Measurements from ENCODE around the gene TMEM131. TPM values are rescaled to one million over a fixed set of nuclear protein-coding genes. Genes with fewer than 3 reads are reported as not detected.
A peak's percentile ranks its signal among the peaks of the same experiment; 100 is the strongest.

TMEM131 gene
- total and polyA plus RNA-seq, 10 of the 15 experiments (the other 5 are each of a cell fraction or from before 2014, with no cell fraction given): 6.0 to 48.2 (median 23.2) TPM

DNA sequence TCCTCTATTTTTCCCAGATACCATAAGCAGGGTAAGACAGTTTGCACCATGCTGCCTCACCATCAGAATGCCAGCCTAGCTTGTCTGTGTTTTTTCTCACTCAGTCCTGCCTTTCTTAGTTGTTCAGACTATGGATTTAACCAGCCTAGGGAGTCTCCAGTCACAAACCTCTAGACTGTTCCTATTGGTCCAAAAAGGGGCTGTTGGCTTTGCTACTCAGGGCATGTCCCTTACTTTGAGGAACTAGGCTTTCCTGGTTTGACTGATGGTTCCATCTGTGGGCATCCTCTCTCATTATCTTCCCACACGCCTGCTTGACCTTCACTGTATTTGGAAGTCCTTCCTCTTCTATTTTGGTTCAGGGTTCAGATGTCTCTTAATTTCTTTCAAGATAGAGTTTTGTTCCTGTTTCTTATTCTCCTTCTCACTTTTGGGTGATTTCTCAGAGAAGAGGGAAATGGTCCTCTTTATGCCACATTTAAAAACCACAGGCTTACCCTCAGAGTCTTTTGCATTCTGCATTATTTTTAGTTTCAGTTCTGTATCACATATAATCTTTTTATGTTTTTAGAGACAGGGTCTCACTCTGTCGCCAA, 31.3 kb upstream of the TMEM131 start (continued):
- peak; percentile 86 for TF ChIP-seq ATF7 (IDR thresholded peaks at IDR 0.05; ENCODE audit: low read depth)
- peak; percentile 72; the same call in 1 of the 2 replicates for TF ChIP-seq TCF12 (IDR thresholded peaks at IDR 0.05; ENCODE audit: low read depth, low read length)
- TF ChIP-seq BCL11A (IDR thresholded peaks at IDR 0.05; ENCODE audit: low read depth, low read length): peak; percentile 98
- TF ChIP-seq LARP7 (IDR thresholded peaks at IDR 0.05): no peak
- peak; percentile 99 to 100 for TF ChIP-seq IKZF2 (IDR thresholded peaks at IDR 0.05)
- TF ChIP-seq, protein P1, sequence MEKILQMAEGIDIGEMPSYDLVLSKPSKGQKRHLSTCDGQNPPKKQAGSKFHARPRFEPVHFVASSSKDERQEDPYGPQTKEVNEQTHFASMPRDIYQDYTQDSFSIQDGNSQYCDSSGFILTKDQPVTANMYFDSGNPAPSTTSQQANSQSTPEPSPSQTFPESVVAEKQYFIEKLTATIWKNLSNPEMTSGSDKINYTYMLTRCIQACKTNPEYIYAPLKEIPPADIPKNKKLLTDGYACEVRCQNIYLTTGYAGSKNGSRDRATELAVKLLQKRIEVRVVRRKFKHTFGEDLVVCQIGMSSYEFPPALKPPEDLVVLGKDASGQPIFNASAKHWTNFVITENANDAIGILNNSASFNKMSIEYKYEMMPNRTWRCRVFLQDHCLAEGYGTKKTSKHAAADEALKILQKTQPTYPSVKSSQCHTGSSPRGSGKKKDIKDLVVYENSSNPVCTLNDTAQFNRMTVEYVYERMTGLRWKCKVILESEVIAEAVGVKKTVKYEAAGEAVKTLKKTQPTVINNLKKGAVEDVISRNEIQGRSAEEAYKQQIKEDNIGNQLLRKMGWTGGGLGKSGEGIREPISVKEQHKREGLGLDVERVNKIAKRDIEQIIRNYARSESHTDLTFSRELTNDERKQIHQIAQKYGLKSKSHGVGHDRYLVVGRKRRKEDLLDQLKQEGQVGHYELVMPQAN (conservative IDR thresholded peaks at IDR 0.05): no peak
- TF ChIP-seq NFYA (IDR thresholded peaks at IDR 0.05; ENCODE audit: borderline replicate concordance, low read depth, low read length): no peak
- peak; percentile 34 for TF ChIP-seq KLF5 (IDR thresholded peaks at IDR 0.05; ENCODE audit: partially characterized antibody)
- peak; percentile 91 for TF ChIP-seq PAX5 (IDR thresholded peaks at IDR 0.05; ENCODE audit: borderline replicate concordance, low read depth, low read length)
- TF ChIP-seq POLR2AphosphoS2 (IDR thresholded peaks at IDR 0.05; ENCODE audit: low read depth, low read length): no peak
- TF ChIP-seq, protein P2, sequence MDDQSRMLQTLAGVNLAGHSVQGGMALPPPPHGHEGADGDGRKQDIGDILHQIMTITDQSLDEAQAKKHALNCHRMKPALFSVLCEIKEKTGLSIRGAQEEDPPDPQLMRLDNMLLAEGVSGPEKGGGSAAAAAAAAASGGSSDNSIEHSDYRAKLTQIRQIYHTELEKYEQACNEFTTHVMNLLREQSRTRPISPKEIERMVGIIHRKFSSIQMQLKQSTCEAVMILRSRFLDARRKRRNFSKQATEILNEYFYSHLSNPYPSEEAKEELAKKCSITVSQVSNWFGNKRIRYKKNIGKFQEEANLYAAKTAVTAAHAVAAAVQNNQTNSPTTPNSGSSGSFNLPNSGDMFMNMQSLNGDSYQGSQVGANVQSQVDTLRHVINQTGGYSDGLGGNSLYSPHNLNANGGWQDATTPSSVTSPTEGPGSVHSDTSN (IDR thresholded peaks at IDR 0.05; ENCODE audit: insufficient replicate concordance, low read depth, low read length): no peak
- TF ChIP-seq, protein P3, sequence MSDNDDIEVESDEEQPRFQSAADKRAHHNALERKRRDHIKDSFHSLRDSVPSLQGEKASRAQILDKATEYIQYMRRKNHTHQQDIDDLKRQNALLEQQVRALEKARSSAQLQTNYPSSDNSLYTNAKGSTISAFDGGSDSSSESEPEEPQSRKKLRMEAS (IDR thresholded peaks at IDR 0.05; ENCODE audit: low read depth, low read length): no peak
- peak; percentile 80 for TF ChIP-seq NR2C1 (IDR thresholded peaks at IDR 0.05)
- TF ChIP-seq, protein P4, sequence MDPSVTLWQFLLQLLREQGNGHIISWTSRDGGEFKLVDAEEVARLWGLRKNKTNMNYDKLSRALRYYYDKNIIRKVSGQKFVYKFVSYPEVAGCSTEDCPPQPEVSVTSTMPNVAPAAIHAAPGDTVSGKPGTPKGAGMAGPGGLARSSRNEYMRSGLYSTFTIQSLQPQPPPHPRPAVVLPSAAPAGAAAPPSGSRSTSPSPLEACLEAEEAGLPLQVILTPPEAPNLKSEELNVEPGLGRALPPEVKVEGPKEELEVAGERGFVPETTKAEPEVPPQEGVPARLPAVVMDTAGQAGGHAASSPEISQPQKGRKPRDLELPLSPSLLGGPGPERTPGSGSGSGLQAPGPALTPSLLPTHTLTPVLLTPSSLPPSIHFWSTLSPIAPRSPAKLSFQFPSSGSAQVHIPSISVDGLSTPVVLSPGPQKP (IDR thresholded peaks at IDR 0.05; ENCODE audit: low read depth, low read length): 0 out of 2 replicates have a peak, but pooled peaks have one; percentile 27
- TF ChIP-seq TBL1XR1 (IDR thresholded peaks at IDR 0.05; ENCODE audit: low read depth, low read length): peak; percentile 97
- TF ChIP-seq SPI1 (IDR thresholded peaks at IDR 0.05; ENCODE audit: borderline replicate concordance, insufficient read depth, low read depth, low read length): peak; percentile 98
- peak; percentile 68 to 69 for TF ChIP-seq BHLHE40 (IDR thresholded peaks at IDR 0.05; ENCODE audit: borderline replicate concordance in 1 of 2, low read depth in 2 of 2, low read length in 1 of 2)
- TF ChIP-seq SMC3 (IDR thresholded peaks at IDR 0.05; ENCODE audit: borderline replicate concordance, low read length): peak; percentile 2; the same call in 1 of the 2 replicates
- peak; percentile 81; the same call in 1 of the 2 replicates for TF ChIP-seq ZBED1 (IDR thresholded peaks at IDR 0.05; ENCODE audit: borderline replicate concordance)
- TF ChIP-seq ETV6 (conservative IDR thresholded peaks at IDR 0.05 in 1 of 2, IDR thresholded peaks at IDR 0.05 in 1 of 2; ENCODE audit: borderline replicate concordance in 1 of 2, low read depth in 1 of 2): peak in 1 of 2 experiments; percentile 97; a peak in 2 of 4 replicates
- no peak for TF ChIP-seq HDAC2 (IDR thresholded peaks at IDR 0.05)
- no peak for TF ChIP-seq KDM1A (IDR thresholded peaks at IDR 0.05; ENCODE audit: borderline replicate concordance)
- peak; percentile 75; the same call in 1 of the 2 replicates for TF ChIP-seq TCF3 (IDR thresholded peaks at IDR 0.05; ENCODE audit: borderline replicate concordance, insufficient read depth, low read depth, low read length)
- TF ChIP-seq GABPA (IDR thresholded peaks at IDR 0.05; ENCODE audit: low read depth): 0 out of 2 replicates have a peak, but pooled peaks have one; percentile 51
- TF ChIP-seq FOS (IDR thresholded peaks at IDR 0.05; ENCODE audit: borderline replicate concordance, extremely low read depth, insufficient read length): no peak
- peak; percentile 87 for TF ChIP-seq PML (IDR thresholded peaks at IDR 0.05; ENCODE audit: low read length)
- peak; percentile 53; the same call in 1 of the 2 replicates for TF ChIP-seq CBFB (IDR thresholded peaks at IDR 0.05; ENCODE audit: low read depth)

All from GM12878 (cell line).